H7 (cell line): Measurements from ENCODE around the gene MPZL1. TPM values are rescaled to one million over a fixed set of nuclear protein-coding genes. Genes with fewer than 3 reads are reported as not detected.
"Not testable (repeated sequence)": the region's sequence is repeated elsewhere in the genome, so short reads cannot be mapped to it uniquely, and the experiment has no call there.

ENCODE experiments used
- DNase-seq: peaks from one replicate; pipeline ENCODE4 v3.0.0; 2012
- H3K27me3 ChIP-seq: 2 replicates; pipeline ENCODE4 v1.6.0; 2011; ENCODE audit warnings: mild to moderate bottlenecking, low read length; ENCODE audit not compliant: control insufficient read depth, insufficient read depth
- H3K36me3 ChIP-seq: replicated peaks from 2 replicates; pipeline ENCODE4 v1.5.1; 2011; ENCODE audit warnings: low read length; ENCODE audit not compliant: control insufficient read depth, insufficient read depth
- H3K4me3 ChIP-seq: 2 replicates; pipeline ENCODE4 v1.5.1; 2011; ENCODE audit warnings: low read depth, mild to moderate bottlenecking, control low read depth, low read length, moderate library complexity; ENCODE audit not compliant: insufficient read depth
- total RNA-seq: library from RNA; depleted of rRNA; stranded (reverse); fragments of >200 nt; shearing (Covaris generic); gene quantifications from 2 replicates; pipeline ENCODE4 v1.2.3, GENCODE V29; 2014

The MPZL1 gene
- total RNA-seq, 1 experiment from 2014 or later = 104 TPM

GRCh38 chr1:167741103-167741502 lies 19.3 kb downstream of the MPZL1 start:
- DNase-seq, H3K4me3 ChIP-seq: not testable (repeated sequence)

GRCh38 chr1:167742392-167743057 lies 20.7 kb downstream of the MPZL1 start:
- DNase-seq, H3K36me3 ChIP-seq, H3K27me3 ChIP-seq, H3K4me3 ChIP-seq: not testable (repeated sequence)

More at GRCh38 chr1:167741103-167741502, 19.3 kb downstream of the MPZL1 start:
- not testable (repeated sequence) for H3K27me3 ChIP-seq, H3K36me3 ChIP-seq

GRCh38 chr1:167744901-167745300 lies 23.1 kb downstream of the MPZL1 start:
- H3K27me3 ChIP-seq = no peaks in the 10 kb centered on the region

GRCh38 chr1:167746013-167746672 lies 24.4 kb downstream of the MPZL1 start:
- Histone ChIP-seq H3K27me3 (no peaks in the 10 kb centered on the region), H3K36me3 (no peaks in the 10 kb centered on the region), H3K4me3 (no peak overlapping the region)
- no peak for DNase-seq

More at GRCh38 chr1:167744901-167745300, 23.1 kb downstream of the MPZL1 start:
- H3K36me3 ChIP-seq = no peaks in the 10 kb centered on the region
- DNase-seq = no peak
- H3K4me3 ChIP-seq = no peak overlapping the region

GRCh38 chr1:167746988-167747655 lies 25.3 kb downstream of the MPZL1 start:
- Histone ChIP-seq H3K4me3 (no peak overlapping the region), H3K27me3 (no peaks in the 10 kb centered on the region), H3K36me3 (no peaks in the 10 kb centered on the region)
- no peak for DNase-seq

- H3K4me3 ChIP-seq = no peak overlapping the region
- DNase-seq = no peak
- H3K36me3 ChIP-seq = no peaks in the 10 kb centered on the region
- H3K27me3 ChIP-seq = no peaks in the 10 kb centered on the region
Measured at GRCh38 chr1:167747988-167748387, 26.2 kb downstream of the MPZL1 start.

GRCh38 chr1:167748906-167749305 lies 27.1 kb downstream of the MPZL1 start:
- Histone ChIP-seq H3K4me3 (no peak overlapping the region), H3K27me3 (no peaks in the 10 kb centered on the region), H3K36me3 (no peaks in the 10 kb centered on the region)
- no peak for DNase-seq

- Histone ChIP-seq H3K27me3 (no peaks in the 10 kb centered on the region), H3K4me3 (no peak overlapping the region), H3K36me3 (no peaks in the 10 kb centered on the region)
- no peak for DNase-seq
Measured at GRCh38 chr1:167749741-167750140, 28.0 kb downstream of the MPZL1 start.

- DNase-seq = no peak
- Histone ChIP-seq H3K36me3 (no peaks in the 10 kb centered on the region), H3K4me3 (no peak overlapping the region), H3K27me3 (no peaks in the 10 kb centered on the region)
Measured at GRCh38 chr1:167750641-167751040, 28.9 kb downstream of the MPZL1 start.

- no peak for DNase-seq
- Histone ChIP-seq H3K4me3 (no peak overlapping the region), H3K27me3 (no peaks in the 10 kb centered on the region), H3K36me3 (no peaks in the 10 kb centered on the region)
Measured at GRCh38 chr1:167751676-167752075, 29.9 kb downstream of the MPZL1 start.

- DNase-seq = no peak
- Histone ChIP-seq H3K27me3 (no peaks in the 10 kb centered on the region), H3K36me3 (no peaks in the 10 kb centered on the region), H3K4me3 (no peak overlapping the region)
Measured at GRCh38 chr1:167752219-167752985, 30.6 kb downstream of the MPZL1 start.

GRCh38 chr1:167755654-167756053 lies 33.9 kb downstream of the MPZL1 start:
- Histone ChIP-seq H3K27me3 (no peaks in the 10 kb centered on the region), H3K36me3 (no peaks in the 10 kb centered on the region), H3K4me3 (no peak overlapping the region)
- DNase-seq = no peak

GRCh38 chr1:167756730-167757405 lies 35.1 kb downstream of the MPZL1 start:
- DNase-seq = no peak
- H3K36me3 ChIP-seq = no peaks in the 10 kb centered on the region
- H3K4me3 ChIP-seq = no peak overlapping the region
- H3K27me3 ChIP-seq = no peaks in the 10 kb centered on the region
